Epithelial cell of prostate (primary cell): ENCODE measurements around the gene RRP15.
"Not testable (repeated sequence)": the region's sequence is repeated elsewhere in the genome, so short reads cannot be mapped to it uniquely, and the experiment has no call there.

Source experiments
- DNase-seq: peaks from one replicate; pipeline ENCODE4 v3.0.0-alpha.2; 2011; ENCODE audit warnings: low read depth, low spot score
- H3K27ac ChIP-seq: fragments of 450-650 bp; 2 replicates; pipeline ENCODE4 v1.5.1; 2017; ENCODE audit warnings: mild to moderate bottlenecking

The RRP15 gene

DNA sequence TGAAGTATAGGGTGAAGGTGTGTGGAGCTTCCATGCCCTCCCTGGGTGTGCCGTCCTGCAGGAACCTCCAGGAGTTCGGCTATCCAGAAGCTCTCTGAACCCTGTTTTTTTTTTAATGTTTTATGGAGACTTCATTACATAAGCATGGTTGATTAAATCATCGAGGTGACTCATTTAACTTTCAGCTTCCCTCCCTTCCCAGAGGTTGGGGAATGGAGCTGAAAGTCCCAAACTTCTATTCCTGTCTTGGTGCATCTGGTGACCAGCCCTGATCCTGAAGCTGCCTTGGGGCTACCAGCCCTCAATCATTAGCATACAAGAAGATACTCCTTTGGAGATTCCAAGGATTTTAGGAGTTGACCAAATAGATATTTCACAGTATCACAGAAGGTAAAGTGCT lies 9.5 kb downstream of the RRP15 start:
- no peak for DNase-seq
- no peak overlapping the region for H3K27ac ChIP-seq

DNA sequence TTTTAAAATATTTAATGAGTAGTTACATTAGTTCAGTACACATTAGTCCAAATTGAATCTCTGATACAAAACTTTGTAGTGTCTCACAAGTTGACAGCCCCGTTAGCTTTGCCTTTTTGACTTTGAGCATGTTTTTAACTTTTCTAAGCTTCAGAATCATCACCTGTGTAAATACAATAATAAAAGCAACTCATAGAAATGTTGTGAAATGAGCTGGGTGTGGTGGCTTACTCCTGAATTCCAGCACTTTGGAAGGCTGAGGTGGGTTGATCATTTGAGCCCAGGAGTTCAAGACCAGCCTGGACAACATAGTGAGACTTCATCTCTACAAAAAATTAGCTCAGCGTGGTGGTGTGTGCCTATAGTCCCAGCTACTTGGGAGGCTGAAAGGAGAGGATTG lies 11.1 kb downstream of the RRP15 start:
- DNase-seq, result no peak
- H3K27ac ChIP-seq, result peak overlapping the region; percentile 8

DNA sequence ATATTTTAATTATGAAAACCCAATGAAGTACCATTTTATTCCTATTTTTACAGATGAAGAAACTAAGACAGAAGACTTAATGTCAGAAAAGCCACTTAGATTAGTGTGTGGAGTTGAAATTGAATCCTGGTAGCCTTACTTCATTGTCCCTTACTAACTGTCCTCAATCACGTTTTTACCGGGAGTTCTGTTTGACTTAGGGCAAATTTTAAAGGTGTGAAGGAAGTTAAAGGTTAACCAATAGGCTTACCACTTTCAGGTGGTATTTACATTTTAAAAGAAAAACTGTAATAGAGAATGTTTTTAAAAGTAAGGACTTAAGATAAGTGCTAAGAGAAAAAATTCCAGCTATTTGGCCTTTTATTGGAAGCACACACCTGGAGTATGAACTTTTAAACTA lies 12.4 kb downstream of the RRP15 start:
- peak overlapping the region; percentile 32 for H3K27ac ChIP-seq
- DNase-seq, result no peak

DNA sequence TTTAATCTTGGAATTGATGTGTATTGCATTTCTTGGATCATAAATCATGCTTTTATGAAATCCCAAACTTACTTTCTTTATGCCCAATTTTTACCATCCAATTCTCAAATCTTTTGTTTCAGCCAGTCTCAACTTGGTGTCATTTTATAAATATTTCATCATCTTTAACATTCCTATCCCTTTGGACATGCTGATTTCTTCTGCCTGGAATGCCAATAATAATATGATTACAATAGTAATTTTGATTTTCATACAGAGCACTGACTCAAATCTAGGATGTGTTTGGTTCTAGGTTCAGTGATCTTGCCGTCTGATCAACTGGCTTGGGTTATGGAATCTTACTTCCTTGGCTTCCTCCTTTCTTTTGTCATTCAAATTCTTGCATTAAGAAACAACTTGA lies 12.8 kb downstream of the RRP15 start:
- H3K27ac ChIP-seq, result peak overlapping the region; percentile 32
- DNase-seq, result no peak

DNA sequence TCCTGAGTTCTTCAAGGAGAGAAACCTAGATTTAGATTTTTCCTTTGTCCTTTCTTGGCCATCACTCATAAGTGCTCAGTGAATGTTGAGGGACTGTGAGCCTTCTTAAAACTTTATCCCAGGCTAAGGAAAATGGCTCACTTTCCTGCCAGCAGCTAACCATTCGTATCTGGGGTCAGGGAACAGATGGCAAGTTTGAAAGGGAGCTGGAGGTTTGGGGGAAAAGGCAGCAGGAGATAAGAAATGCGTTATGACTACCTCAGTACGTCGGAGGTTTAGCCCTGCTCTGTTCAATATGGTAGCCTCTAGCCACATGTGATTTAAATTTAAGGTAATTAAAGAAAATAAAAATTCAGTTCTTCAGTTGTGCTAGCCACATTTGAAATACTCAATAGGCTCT lies 13.3 kb downstream of the RRP15 start:
- peak overlapping the region; percentile 32 for H3K27ac ChIP-seq
- no peak for DNase-seq

DNA sequence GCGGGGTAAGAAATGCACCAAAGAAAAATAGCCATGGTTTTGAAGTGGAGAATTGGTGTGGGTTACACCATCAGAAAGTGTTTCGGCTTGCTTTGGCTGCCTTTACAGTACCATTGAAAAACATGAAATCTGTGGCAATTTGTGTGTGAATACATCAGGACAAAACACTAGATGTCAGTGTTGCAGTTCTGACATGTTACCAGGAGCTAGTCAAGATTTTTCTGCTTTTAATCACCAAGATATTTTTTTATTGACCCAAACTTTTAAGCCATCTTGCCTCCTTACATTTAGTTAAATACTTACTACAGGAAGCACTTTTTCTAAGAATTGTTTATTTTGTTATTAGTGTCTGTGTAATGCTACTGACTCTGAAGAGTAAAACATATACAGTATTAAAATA lies 14.3 kb downstream of the RRP15 start:
- H3K27ac ChIP-seq, result no peak overlapping the region
- DNase-seq, result no peak

DNA sequence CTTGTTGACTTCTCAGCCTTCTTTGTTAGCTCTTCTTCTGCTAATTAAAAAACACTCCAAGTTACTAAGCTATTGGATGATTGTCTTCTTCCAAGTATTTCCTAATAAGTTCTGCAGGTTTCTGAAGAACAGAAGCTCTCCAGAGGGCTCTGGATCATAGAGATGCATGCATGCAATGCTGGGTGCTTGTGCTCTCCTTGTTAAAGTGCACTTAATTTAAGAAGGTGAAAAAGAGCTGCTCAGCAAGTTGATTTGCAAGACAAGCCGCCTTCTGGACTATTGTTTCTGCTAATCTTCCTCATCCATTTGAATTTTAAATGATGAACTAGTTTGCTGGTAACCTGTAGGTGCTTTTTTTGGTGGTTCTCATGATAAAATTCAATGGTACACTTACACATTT lies 16.1 kb downstream of the RRP15 start:
- no peak overlapping the region for H3K27ac ChIP-seq
- DNase-seq, result no peak

DNA sequence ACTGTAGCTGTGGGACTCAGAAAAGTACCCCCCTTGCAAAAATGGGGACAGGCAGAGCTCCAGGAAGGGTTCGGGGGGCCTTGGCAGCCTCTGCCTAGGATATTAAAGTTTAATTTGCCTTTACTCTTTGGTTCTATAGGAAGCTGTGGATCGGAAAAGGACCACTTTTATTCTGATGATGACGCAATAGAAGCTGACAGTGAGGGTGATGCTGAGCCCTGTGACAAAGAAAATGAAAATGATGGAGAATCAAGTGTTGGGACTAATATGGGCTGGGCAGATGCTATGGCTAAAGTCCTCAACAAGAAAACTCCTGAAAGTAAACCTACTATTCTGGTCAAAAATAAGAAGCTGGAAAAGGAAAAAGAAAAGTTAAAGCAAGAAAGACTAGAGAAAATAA lies 17.1 kb downstream of the RRP15 start:
- H3K27ac ChIP-seq, result no peak overlapping the region
- no peak for DNase-seq

DNA sequence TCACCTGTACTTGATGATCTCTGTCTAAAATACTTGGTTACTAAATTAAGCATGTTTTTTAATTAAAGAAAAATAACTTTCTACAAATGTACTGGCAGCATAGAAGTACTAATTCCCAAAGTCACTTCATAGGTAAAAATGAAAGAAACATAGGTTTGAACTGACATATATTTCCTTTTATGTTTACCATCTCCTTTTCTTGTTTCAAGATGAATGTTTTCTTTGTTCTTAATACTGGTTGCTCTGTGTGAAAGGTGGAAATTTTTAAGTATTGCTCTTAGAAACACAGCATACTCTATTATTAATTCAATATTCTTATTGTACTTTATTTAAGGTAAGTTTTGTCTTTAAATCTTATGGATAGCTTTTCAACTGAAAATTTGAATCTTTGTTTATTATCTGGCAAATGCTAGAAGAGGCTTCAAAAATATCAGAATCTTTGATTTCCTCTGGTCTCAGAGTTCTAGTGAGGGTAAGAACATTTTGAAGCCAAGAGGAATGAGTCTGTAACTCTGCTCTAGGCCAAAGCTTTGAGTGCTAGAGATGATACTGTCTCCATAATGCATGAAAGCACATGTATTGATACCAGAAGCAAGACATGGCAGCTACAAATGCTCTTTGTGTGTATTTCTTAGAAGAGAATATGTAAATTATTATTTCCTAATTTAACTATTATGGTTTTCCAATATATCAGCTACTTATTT lies 18.2 kb downstream of the RRP15 start:
- no peak overlapping the region for H3K27ac ChIP-seq
- no peak for DNase-seq

DNA sequence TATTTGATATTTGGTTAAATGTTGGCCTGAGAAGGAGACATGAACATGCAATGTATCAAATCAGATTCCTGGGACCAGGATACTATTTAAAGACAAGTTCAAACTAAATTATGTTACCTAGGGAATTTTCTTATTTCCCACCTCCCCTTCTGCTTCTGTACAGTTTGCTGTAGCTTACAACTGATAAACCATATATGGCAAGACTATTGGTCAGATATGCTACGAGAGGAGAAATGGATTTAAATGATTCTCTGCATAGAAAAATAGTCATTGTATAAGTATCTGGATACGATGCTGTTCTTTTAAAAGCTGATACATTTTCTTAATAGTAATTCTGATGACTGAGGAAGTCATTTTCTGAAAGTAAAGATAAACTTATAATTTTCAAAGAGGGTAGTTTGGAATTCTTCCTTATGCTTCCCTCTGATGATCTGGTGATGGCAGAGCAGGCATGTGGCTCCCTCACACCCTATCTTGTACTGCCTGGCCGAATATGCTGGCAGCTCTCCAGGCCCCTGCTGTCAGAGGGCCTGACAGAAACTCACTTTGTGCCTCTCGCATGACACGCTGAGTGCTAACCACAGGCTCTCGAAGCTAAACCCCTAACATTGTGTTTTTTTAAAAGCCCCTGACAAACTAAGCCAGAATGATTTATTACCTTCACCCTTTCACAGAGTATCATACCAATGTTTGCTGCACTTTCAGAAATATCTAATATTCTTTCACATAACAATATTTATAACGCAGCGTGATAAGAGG lies 19.4 kb downstream of the RRP15 start:
- DNase-seq, result no peak
- H3K27ac ChIP-seq, result no peak overlapping the region

DNA sequence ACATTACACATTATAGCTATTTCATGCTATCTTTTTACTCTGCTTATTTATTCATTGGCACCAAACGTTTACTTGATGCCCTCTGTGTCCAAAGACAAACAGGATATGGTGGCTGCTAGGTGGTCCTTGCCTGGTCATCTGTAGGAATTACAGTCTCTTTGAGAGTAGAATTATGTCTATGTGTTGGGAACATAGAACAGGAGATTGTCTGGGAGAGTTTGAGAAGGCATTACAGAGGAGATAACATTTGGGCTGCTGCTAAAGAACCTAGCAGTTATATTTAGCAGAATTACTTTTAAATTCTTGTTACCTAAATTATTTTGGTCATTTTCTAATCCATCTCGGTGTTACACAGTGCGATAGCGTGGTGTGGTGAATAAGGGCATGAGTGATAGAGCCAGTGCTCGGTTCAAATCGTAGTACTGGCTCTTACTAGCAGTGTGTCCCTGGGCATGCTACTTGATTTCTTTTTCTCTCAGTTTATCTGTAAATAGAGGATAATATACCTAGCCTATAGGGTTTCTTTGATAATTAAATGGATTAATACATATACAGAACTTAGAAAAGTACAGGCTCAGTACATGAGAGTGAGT lies 20.5 kb downstream of the RRP15 start:
- H3K27ac ChIP-seq, result no peak overlapping the region
- DNase-seq, result no peak

DNA sequence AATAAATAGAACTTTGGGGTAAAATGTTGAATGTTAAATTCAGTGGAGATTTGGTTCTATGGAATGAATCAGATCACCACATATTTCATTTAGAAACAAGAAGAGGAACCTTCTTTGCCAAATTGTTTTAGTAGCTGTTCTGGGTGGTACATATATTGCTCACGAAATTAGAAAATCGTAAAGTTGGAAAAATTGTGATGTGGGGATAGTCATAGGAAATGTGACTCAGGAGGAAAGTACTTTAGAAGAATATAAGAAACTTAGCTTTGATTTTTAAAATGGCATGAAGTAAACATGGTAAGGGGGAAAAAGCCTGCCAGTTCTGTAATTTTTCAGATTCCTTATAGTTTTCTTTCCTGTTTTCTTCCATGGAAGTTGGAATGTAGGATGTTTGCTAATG lies 27.4 kb downstream of the RRP15 start:
- no peak overlapping the region for H3K27ac ChIP-seq
- no peak for DNase-seq

DNA sequence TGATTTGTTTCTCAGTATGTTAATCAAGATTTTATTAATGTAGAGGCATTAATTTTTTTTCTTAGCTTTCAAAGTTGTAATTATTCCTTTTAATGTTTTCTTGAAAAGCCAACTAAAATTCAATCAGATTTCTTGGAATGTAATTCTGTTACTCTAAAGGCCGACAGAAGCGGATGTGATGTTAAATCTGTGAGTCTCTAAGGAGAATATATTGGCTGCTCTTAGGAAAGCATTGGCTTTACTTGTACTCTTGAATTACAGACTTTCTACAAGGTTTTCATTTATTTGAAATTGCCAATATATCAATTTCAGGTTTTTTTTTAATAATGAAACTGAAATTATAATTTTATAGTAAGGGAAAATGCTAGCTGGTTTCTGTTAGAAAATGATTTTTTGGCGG lies 29.2 kb downstream of the RRP15 start:
- H3K27ac ChIP-seq, result no peak overlapping the region
- DNase-seq, result no peak

DNA sequence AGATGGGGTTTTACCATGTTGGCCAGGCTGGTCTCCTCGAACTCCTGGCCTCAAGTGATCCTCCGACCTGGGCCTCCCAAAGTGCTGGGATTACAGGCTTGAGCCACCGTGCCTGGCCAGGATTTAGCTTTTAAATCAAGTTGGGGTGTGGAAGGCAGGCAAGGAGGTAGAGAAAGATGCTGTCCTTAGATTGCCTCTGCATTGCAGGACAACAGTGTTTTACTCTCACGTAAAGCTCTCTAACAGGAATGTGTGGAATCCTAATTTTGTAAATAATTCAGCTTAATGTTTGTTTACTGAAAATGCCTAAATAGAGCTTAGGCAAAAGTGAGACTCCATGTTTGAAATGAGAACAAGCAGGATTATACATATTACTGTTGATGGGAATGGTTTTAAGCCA lies 30.5 kb downstream of the RRP15 start:
- H3K27ac ChIP-seq, result no peak overlapping the region
- DNase-seq, result no peak

DNA sequence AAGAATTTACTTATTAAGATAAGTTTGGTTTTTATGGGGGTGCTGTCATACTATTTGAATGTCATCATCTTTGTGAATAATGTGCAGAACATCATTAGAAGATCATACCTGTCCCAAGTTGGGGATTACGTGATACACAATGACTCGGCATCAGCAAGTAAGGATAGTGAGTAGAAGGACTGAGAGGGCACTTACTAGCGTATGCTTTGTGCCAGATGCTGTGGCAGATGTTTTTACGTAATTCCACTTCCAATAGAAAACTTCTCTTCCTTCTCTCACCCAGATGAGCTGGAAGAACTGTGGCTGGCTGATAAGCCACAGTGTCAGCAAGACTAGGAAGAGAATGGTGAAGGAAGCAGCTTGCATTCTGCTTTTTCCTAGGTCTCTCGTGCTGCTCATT lies 32.0 kb downstream of the RRP15 start:
- DNase-seq, result no peak
- H3K27ac ChIP-seq, result no peak overlapping the region

DNA sequence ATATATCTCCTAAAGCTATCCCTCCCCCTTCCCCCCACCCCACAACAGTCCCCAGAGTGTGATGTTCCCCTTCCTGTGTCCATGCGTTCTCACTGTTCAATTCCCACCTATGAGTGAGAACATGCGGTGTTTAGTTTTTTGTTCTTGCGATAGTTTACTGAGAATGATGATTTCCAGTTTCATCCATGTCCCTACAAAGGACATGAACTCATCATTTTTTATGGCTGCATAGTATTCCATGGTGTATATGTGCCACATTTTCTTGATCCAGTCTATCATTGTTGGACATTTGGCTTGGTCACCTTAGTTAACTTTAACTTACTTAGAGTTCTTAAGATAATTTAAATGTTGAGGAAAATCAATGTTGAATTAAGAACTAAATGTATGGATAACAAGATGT lies 35.1 kb downstream of the RRP15 start:
- H3K27ac ChIP-seq, DNase-seq: not testable (repeated sequence)

DNA sequence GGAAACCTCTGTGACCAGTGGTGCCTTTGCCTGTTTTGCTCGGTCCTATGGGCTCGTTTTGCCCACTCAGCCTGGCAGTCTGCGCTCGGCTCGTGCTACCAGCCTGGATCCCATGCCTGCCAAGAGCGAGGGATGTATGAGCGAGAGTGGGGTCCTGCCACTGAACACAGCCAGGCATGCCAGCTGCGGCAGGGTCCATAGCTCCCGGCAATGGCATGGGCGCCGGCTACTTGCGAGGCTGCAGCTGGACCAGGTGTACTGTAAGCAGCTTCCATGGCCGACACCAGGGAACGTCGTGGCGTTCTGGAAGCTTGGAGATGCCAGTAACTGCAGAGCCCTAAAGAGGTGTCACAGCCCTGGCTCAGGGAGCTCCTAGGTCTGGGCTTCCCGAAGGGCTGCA lies 37.7 kb downstream of the RRP15 start:
- DNase-seq, result no peak
- no peak overlapping the region for H3K27ac ChIP-seq

DNA sequence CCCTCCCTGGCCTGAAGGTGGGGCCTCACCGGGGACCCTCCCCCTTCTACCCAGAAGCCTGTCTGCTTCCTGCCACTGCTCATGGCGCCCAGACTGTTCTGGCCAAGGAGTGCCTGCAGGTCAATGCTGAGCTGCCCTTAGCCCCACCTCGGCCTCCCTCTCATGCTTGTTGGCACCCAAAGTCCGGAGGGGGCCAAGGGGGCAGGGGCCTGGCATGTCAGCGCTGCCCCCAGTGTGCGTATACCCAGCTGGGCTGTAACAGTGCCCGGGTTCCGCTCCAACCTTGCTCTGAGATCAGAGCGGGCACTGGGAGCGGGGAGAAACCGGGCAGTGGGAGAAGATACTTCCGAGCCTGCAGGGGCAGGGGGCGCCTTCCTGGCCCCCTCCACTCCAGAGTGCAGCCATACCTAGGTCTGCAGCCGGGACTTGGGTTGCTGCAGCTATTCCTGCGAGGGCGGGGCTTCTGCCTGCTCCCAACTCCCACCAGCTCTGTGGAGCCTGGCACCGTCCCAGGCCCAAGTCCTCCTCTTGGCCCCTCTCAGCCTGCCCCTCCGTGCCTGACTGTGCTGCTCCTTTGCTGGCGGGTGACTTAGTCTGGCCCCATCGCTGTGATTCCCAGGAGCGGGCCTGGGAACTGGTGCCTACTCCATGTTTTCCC lies 38.6 kb downstream of the RRP15 start:
- no peak for DNase-seq
- no peak overlapping the region for H3K27ac ChIP-seq

DNA sequence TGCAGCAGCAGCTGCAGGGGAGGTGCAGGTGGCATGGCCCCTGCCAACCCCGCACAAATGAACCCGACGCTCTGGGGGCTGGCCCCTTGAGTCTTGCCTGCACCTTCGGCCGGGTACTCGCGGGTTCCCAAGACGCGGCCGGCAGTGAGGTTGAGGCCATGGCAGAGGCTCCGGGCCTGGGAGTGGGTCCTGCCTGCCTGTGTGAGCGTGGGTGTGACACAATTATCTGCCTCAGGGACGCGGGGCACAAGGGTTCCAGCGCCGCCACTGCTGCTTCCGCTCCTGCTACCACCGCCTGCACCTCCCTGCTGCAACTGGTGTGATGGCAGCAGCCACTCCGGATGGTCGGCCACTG lies 39.1 kb downstream of the RRP15 start:
- no peak overlapping the region for H3K27ac ChIP-seq
- no peak for DNase-seq

DNA sequence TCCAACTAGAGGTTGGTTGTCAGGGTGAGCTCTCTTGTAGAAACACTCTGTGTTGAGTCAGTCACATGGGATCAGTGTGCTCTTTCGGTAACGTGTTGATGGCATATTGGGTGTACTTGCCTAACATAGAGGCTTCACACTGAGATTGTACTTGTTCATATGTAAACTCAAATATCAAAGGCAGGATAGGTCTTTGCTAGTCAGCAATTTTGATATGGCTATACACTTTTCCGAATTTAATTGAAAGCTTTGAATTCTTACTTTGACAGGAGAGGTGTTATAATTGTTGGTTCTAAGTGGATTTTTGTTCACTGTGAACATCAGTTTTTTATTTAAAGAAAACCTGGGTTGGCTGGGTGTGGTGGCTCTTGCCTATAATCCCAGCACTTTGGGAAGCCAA lies 43.7 kb downstream of the RRP15 start:
- H3K27ac ChIP-seq, result no peak overlapping the region
- DNase-seq, result no peak

DNA sequence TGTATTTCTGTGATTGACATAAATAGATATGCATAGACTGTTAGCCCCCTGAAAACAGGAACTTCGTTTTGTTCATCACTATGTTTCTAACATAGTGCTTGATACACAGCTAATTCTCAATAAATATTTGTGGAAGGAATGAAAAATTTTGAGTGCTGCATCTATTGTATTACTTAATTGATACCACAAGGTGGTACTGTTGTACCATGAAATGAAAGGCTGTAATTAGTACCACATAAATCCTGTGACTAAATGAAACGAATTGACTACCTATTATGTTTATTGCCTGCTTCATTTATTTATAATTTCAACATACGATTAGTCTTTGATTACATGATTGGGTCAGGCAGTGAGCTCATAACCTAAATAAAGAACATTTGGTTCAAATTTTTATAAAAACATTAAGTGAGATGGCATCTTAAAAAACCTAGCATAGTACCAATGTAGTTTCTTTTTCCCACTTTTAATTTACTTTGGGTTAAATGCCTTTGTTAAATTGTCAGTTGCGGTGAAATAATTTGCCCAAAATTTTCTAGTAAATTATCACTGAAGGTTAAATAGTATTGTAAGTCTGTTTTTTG lies 45.0 kb downstream of the RRP15 start:
- H3K27ac ChIP-seq, result no peak overlapping the region
- DNase-seq, result no peak
